Small intestine (tissue), 4 donors: ENCODE measurements around the gene RAB9A. TPM values are rescaled to one million over a fixed set of nuclear protein-coding genes. Genes with fewer than 3 reads are reported as not detected.

ENCODE experiments used
- polyA plus RNA-seq, 4 donors: library from polyadenylated mRNA; stranded (reverse) in 3 of 4; unstranded in 1 of 4; fragments of 200-250 nt in 3 of 4; fragments of 120-200 nt in 1 of 4; gene quantifications; one replicate each; pipeline versions ENCODE4 v1.2.1 to v1.2.3, GENCODE V29; 2013
- donor health status: healthy with polysubstance abuse.
- donor health status: Bipolar disorder and iron deficiency.
- donor health status: healthy.

RAB9A gene
- polyA plus RNA-seq, 4 donors = 16.5 to 32.4 (median 25.1) TPM

Other genes starting within 250 kb of the RAB9A start
- gene EGFL6, start 119.5 kb upstream of the RAB9A start, polyA plus RNA-seq = under 1 TPM in 2 of 4 donors, not detected in 2; 0.69 to 0.72 TPM
- gene TCEANC, start 36.0 kb upstream of the RAB9A start, polyA plus RNA-seq = 1 to 10 TPM; 1.4 to 3.2 (median 1.9) TPM
- 10 to 100 TPM in 1 of 4 donors, 1 to 10 TPM in 3; 6.4 to 14.5 (median 7.7) TPM for gene TRAPPC2, start 45.5 kb downstream of the RAB9A start, polyA plus RNA-seq
- gene OFD1, start 45.6 kb downstream of the RAB9A start, polyA plus RNA-seq = 10 to 100 TPM; 18.3 to 71.3 (median 53.6) TPM
- 1 to 10 TPM in 3 of 4 donors, under 1 TPM in 1; 0.54 to 4.9 (median 2.9) TPM for gene GPM6B, start 128.0 kb downstream of the RAB9A start, polyA plus RNA-seq